ENCODE results near the gene KPNB1.
A peak's percentile ranks its signal among the peaks of the same experiment; 100 is the strongest.

The KPNB1 gene

GRCh38 chr17:47649153-47649971, at the start of gene KPNB1:
Gene KPNB1, plus strand, starts transcription at chr17:47649919. Its CDS starts 326 bp downstream, at chr17:47650245.
- DNase-seq (ENCODE audit: low read depth in 1 of 2, low spot score in 1 of 2) = peak; percentile 92 to 94

- no peak for DNase-seq (ENCODE audit: low read depth in 1 of 2, low spot score in 1 of 2)
These were observed 45.7 kb upstream of the KPNB1 start for GRCh38 chr17:47603830-47604597.

- no peak for DNase-seq (ENCODE audit: low read depth in 1 of 2, low spot score in 1 of 2)
These were observed 45.2 kb upstream of the KPNB1 start for GRCh38 chr17:47604598-47604927.

GRCh38 chr17:47605011-47605410, 44.7 kb upstream of the KPNB1 start:
- DNase-seq (ENCODE audit: low read depth in 1 of 2, low spot score in 1 of 2) = no peak

GRCh38 chr17:47607481-47607880, 42.2 kb upstream of the KPNB1 start:
- no peak for DNase-seq (ENCODE audit: low read depth in 1 of 2, low spot score in 1 of 2)

GRCh38 chr17:47611372-47612350, 38.1 kb upstream of the KPNB1 start:
- no peak for DNase-seq (ENCODE audit: low read depth in 1 of 2, low spot score in 1 of 2)

GRCh38 chr17:47615766-47616424, 33.8 kb upstream of the KPNB1 start:
- DNase-seq (ENCODE audit: low read depth in 1 of 2, low spot score in 1 of 2) = no peak

- DNase-seq (ENCODE audit: low read depth in 1 of 2, low spot score in 1 of 2) = no peak
These were observed 31.3 kb upstream of the KPNB1 start for GRCh38 chr17:47618410-47618809.

GRCh38 chr17:47620503-47621245, 29.0 kb upstream of the KPNB1 start:
- no peak for DNase-seq (ENCODE audit: low read depth in 1 of 2, low spot score in 1 of 2)

GRCh38 chr17:47621293-47622179, 28.2 kb upstream of the KPNB1 start:
- DNase-seq (ENCODE audit: low read depth in 1 of 2, low spot score in 1 of 2) = no peak

GRCh38 chr17:47622180-47622549, 27.6 kb upstream of the KPNB1 start:
- DNase-seq (ENCODE audit: low read depth in 1 of 2, low spot score in 1 of 2) = no peak

GRCh38 chr17:47624727-47625068, 25.0 kb upstream of the KPNB1 start:
- DNase-seq (ENCODE audit: low read depth in 1 of 2, low spot score in 1 of 2) = no peak

GRCh38 chr17:47628014-47628566, 21.6 kb upstream of the KPNB1 start:
- DNase-seq (ENCODE audit: low read depth in 1 of 2, low spot score in 1 of 2) = no peak

GRCh38 chr17:47629826-47630225, 19.9 kb upstream of the KPNB1 start:
- no peak for DNase-seq (ENCODE audit: low read depth in 1 of 2, low spot score in 1 of 2)

GRCh38 chr17:47630614-47631013, 19.1 kb upstream of the KPNB1 start:
- DNase-seq (ENCODE audit: low read depth in 1 of 2, low spot score in 1 of 2) = no peak

- DNase-seq (ENCODE audit: low read depth in 1 of 2, low spot score in 1 of 2) = no peak
These were observed 16.7 kb upstream of the KPNB1 start for GRCh38 chr17:47632991-47633390.

- no peak for DNase-seq (ENCODE audit: low read depth in 1 of 2, low spot score in 1 of 2)
These were observed 15.7 kb upstream of the KPNB1 start for GRCh38 chr17:47633996-47634395.

- DNase-seq (ENCODE audit: low read depth in 1 of 2, low spot score in 1 of 2) = no peak
These were observed 14.8 kb upstream of the KPNB1 start for GRCh38 chr17:47634870-47635269.

GRCh38 chr17:47635734-47636133, 14.0 kb upstream of the KPNB1 start:
- DNase-seq (ENCODE audit: low read depth in 1 of 2, low spot score in 1 of 2) = no peak
